GM19238 (cell line): ENCODE measurements around the gene DIRAS2.
"Not testable (repeated sequence)": the region's sequence is repeated elsewhere in the genome, so short reads cannot be mapped to it uniquely, and the experiment has no call there.

Experiments
- DNase-seq: peaks from one replicate; pipeline ENCODE4 v3.0.0; 2011; ENCODE audit warnings: low spot score; ENCODE audit not compliant: insufficient read length

Gene DIRAS2

GRCh38 chr9:90642570-90643539, at the start of gene DIRAS2:
DIRAS2 (minus strand) TSS chr9:90642824; CDS start chr9:90613827, 28,997 bp downstream.
- DNase-seq, result no peak

- DNase-seq, result no peak
Observed at GRCh38 chr9:90684736-90685135, 42.1 kb upstream of the DIRAS2 start.

GRCh38 chr9:90684106-90684505, 41.5 kb upstream of the DIRAS2 start:
- DNase-seq, result no peak

- DNase-seq, result no peak
Observed at GRCh38 chr9:90680534-90680933, 37.9 kb upstream of the DIRAS2 start.

GRCh38 chr9:90665072-90665471, 22.4 kb upstream of the DIRAS2 start:
- no peak for DNase-seq

- no peak for DNase-seq
Observed at GRCh38 chr9:90659650-90660364, 17.2 kb upstream of the DIRAS2 start.

GRCh38 chr9:90658783-90659182, 16.2 kb upstream of the DIRAS2 start:
- no peak for DNase-seq

GRCh38 chr9:90658181-90658580, 15.6 kb upstream of the DIRAS2 start:
- DNase-seq, result no peak

GRCh38 chr9:90656876-90657275, 14.3 kb upstream of the DIRAS2 start:
- DNase-seq, result not testable (repeated sequence)

GRCh38 chr9:90651246-90651645, 8.6 kb upstream of the DIRAS2 start:
- DNase-seq, result no peak

GRCh38 chr9:90647843-90648242, 5.2 kb upstream of the DIRAS2 start:
- no peak for DNase-seq

- no peak for DNase-seq
Observed at GRCh38 chr9:90645721-90646120, 3.1 kb upstream of the DIRAS2 start.

GRCh38 chr9:90641884-90642487, 638 bp downstream of the DIRAS2 start:
- no peak for DNase-seq

- DNase-seq, result no peak
Observed at GRCh38 chr9:90641086-90641485, 1.5 kb downstream of the DIRAS2 start.

- DNase-seq, result no peak
Observed at GRCh38 chr9:90640361-90640760, 2.3 kb downstream of the DIRAS2 start.

GRCh38 chr9:90637626-90638025, 5.0 kb downstream of the DIRAS2 start:
- DNase-seq, result no peak

GRCh38 chr9:90632647-90633207, 9.9 kb downstream of the DIRAS2 start:
- no peak for DNase-seq

- no peak for DNase-seq
Observed at GRCh38 chr9:90631964-90632363, 10.7 kb downstream of the DIRAS2 start.

- DNase-seq, result no peak
Observed at GRCh38 chr9:90629991-90630390, 12.6 kb downstream of the DIRAS2 start.

- no peak for DNase-seq
Observed at GRCh38 chr9:90629354-90629753, 13.3 kb downstream of the DIRAS2 start.

- DNase-seq, result no peak
Observed at GRCh38 chr9:90616806-90617205, 25.8 kb downstream of the DIRAS2 start.

- no peak for DNase-seq
Observed at GRCh38 chr9:90613502-90613901, 29.1 kb downstream of the DIRAS2 start.
